RKO (cell line): ENCODE results near the gene ATG14.
"Not testable (repeated sequence)": the region's sequence is repeated elsewhere in the genome, so short reads cannot be mapped to it uniquely, and the experiment has no call there.

Experiments used
- DNase-seq: peaks from one replicate; pipeline ENCODE4 v3.0.0-alpha.2; 2016; ENCODE audit warnings: low spot score

Gene ATG14, protein sequence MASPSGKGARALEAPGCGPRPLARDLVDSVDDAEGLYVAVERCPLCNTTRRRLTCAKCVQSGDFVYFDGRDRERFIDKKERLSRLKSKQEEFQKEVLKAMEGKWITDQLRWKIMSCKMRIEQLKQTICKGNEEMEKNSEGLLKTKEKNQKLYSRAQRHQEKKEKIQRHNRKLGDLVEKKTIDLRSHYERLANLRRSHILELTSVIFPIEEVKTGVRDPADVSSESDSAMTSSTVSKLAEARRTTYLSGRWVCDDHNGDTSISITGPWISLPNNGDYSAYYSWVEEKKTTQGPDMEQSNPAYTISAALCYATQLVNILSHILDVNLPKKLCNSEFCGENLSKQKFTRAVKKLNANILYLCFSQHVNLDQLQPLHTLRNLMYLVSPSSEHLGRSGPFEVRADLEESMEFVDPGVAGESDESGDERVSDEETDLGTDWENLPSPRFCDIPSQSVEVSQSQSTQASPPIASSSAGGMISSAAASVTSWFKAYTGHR

DNA sequence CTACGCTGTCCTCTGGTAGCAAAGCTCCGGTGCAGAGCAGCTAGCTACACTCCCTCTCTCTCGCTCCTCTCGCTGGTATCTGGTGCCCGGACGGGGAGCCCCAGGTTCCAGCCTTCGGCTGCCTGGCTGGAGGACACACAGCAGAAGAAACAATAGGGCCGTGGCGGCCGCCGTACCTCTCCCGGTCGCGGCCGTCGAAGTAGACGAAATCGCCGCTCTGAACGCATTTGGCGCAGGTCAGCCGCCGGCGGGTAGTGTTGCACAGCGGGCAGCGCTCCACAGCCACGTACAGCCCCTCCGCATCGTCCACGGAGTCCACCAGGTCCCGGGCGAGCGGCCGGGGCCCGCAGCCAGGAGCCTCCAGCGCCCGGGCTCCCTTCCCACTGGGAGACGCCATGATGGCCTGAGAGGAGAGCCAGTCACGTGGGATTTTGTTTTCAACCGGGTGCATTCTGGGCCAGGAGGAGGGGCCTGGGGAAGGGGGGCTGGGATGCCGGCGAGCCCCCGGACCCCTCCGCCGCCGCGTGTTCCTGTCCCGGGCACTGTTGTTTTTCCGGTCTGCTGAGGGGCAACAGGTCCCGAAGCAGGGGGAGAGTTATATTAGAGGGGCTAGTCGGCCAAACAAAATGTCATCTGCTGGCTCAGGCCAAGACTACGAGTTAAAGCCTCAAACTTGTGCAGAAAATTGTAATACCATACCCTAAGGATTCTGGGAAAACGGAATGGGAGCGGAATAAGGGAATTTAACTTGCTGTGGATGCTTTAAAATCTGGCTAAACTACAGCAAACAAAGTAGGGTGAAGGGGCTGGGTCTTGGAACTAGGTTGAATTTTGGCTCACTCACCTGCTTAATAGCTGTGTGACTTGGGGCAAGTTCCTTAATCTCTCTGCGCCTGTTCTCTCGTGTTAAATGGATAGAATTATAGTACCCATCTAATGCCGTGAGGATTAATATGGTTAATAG lies at the start of gene ATG14:
ATG14 (minus strand) TSS at position 405 of the 964 bp plus-strand sequence; CDS start at position 397, 8 bp downstream.
- peak; percentile 88 for DNase-seq

DNA sequence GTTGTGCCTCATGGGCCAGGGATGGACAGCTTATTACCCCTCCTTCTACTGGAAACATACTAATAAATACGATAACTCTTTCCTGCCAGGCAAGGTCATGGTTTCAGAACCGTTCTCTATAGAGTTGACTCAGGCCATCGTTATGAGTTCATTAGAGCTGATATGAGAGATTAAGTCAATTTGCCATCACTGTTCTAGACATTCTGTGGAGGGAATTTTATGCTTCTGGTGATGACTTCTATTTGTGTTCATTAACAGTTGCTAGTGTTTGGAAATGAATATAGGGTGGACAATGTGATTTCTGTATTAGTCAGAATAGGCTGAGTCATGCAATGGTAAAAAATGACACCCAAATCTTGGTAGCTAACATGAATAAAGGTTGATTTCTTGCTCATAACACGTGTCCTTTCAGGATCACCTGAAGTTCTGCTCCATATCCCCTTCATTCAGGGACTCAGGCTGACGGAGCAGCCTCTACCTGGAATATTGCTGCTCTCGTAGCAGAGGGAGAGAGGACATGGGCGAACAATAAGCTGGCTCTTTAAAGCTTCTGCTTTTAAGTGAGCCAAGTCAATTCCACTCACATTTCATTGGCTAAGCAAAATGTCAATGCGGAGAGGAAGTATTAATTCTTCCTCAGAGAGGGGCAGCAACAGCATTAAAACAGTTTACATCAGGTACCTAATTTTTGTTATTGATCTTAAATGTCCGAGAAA lies 47.3 kb upstream of the ATG14 start:
- peak; percentile 70 for DNase-seq

DNA sequence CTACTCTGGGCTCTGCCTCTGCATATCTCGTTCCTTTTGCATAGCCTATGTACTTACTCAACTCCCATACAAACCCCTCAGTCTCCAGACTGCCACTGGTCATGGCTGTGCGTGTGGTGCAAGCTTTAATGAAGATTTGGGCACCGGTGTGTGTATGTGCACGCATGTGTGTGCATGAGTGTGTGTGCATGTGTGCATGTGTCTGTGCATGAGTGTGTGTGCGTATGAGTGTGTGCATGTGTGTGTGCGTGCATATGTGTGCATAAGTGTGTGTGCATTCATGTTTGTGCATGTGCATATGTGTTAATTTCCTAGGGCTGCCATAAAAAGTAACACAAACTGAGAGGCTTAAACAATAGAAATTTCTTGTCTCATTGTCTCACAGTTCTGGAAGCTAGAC lies 45.9 kb upstream of the ATG14 start:
- no peak for DNase-seq

DNA sequence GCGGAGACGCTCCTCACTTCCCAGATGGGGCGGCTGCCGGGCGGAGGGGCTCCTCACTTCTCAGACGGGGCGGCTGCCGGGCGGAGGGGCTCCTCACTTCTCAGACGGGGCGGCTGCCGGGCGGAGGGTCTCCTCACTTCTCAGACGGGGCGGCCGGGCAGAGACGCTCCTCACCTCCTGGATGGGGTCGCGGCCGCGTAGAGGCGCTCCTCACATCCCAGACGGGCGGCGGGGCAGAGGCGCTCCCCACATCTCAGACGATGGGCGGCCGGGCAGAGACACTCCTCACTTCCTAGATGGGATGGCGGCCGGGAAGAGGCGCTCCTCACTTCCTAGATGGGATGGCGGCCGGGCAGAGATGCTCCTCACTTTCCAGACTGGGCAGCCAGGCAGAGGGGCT lies 44.8 kb upstream of the ATG14 start:
- DNase-seq: not testable (repeated sequence)

DNA sequence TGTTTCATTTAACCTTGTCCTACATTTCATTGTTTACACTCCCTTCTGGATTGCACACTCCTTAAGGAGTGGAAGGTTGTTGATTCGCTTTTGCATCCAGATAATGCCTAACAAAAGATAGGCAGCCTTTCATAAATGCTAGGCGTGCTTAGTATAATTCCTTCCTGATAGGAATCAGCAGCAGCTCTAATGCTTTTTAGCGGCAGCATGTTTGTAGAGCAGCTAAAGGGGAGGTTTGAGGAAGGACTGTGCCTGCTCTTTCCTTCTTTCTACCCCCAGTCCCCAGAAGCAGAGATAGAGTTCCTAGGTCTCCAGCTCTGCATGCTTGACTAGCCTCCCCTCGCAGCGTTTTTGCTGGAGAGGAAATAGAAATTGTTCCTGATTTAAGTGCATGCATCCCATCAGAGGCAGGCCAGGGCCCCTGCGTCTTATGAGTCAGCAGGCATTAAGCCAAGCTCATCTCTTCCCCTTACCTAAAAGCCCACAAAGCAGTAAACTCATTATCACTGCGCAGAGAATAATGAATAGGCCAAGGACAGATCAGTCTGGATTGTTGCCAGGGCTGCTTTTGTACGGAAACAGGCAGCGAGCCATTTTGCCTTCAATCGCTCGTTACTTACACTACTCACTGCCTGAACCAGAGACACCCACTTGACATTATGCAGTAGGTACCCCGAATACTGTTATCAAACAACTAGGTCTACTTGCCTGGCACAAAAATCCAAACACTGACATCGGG lies 42.8 kb upstream of the ATG14 start:
- DNase-seq: peak; percentile 19

DNA sequence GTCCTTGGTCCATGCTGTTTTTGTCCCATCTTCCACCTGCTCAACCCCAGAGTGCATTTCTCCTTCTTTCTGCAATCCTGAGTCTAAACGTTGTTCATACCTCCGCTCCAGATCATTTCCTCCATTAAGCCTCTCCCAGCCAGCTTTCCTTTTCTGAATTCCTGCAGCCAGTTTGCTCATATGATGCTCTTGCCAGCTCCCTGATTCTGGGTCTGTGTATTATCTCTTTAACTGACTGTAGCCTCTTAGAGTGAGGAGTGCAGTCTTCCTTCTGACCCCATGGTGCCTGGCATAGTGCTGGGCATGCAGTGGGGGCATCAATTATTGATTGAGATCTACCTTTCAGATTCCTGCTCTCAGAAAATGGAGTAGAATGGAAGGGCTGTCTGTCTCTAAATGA lies 40.3 kb upstream of the ATG14 start:
- no peak for DNase-seq

DNA sequence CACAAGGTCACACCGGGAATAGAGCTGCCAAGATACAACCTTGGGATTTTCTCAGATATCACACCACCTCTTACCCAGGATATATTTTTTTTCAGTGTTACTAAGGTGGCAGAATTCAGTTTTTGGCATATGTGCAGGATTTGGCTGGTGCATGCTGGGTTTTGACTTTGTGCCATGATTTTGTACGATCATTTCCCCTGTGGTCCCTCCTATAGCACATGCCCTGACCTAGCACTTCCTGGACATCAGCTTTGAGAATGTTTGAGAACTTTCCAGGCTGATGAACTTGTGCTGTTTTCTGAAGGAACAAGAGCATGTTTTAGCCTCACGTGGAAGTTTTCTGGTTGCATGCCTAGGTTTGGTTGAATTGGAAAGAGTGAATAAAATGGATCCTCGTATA lies 39.8 kb upstream of the ATG14 start:
- DNase-seq: no peak

DNA sequence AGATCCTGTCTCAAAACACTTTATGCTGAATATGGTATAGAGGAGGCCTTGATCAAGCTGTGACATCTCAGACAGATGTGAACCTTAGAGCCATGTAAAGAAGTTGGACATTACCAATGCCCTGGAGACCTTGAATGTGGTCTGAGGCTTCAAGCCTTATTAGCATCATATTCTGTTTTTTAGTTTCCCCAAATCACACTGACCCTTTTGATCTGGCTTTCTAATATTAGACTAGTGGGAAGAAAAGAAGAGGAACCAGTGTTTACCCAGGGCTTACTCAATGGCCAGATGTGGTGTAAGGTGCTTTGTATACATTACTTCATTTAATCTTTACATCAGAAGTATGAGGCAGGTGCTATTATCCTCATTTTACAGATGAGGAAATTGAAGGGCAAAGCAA lies 39.4 kb upstream of the ATG14 start:
- DNase-seq: no peak

DNA sequence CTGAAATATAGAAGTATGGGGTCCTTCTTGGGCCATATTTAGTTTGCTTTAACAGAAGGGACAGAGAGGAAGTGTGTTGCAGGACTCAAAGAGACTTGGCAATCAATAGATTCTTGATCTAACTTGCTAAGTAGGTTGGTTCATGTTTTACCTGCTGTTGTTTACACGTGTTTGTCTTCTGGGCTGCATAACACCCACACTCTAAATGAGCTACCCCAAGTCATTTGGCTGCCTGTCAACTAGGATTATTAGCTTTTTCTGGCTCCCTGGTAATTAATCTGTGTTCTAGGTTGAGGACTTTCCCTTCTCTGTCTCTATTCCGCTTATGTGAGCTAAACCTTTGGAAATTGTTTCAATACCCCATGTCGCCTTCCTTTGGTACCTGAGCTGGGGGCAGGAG lies 38.9 kb upstream of the ATG14 start:
- DNase-seq: no peak

DNA sequence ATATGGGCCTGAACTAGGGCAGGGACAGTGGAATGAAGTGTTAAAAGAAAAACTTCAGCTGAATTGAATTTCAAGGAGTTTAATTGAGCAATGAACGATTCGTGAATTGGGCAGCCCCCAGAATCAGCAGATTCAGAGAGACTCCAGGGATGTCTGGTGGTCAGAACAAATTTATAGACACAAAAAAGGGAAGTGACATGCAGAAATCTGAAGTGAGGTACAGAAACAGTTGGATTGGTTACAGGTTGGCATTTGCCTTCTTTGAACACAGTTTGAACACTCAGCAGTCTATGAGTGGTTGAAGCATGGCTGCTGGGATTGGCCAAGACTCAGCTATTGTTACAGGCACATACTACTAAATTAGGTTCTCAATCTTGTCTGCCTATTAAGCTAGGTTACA lies 38.5 kb upstream of the ATG14 start:
- no peak for DNase-seq

DNA sequence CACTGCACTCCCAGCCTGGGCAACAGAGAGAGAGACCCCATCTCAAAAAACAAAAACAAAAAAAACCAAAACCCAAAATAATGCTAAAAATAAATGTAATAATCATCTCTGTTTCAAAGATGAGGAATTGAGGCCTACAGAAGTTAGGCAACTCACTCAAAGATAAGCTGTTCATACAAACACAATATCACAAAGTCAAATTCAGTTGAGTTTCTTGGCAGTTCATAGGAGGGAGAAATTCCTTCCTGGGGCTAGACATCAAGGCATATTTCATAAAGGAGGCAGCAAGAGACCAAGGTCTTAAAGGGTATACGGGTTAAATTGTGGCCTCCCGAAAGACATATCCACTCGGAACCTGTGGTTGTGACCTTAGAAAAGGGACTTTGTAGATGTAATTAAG lies 37.5 kb upstream of the ATG14 start:
- DNase-seq: no peak

DNA sequence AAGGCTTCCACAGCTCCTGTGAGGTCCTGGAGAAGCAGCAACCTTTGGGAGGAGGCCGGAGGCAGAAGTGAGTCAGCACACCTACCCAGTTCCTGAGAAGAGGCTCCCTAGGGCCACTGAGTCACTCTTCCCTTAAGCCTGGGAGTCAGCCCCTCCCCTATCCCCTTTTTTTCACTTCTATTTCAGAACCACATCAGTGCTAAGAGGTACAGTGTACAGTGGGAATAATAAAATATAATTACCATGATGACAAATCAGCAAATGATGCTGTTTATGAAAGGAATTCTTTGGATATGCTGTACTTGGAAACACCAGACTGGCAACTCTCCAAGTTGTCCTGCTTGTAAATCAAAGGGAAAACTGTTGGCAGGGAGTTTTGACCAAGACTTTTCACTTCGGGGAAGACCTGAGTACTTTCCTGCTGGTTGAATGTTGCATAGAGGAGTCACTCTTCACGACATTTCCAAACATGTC lies 36.5 kb upstream of the ATG14 start:
- DNase-seq: peak; percentile 58

DNA sequence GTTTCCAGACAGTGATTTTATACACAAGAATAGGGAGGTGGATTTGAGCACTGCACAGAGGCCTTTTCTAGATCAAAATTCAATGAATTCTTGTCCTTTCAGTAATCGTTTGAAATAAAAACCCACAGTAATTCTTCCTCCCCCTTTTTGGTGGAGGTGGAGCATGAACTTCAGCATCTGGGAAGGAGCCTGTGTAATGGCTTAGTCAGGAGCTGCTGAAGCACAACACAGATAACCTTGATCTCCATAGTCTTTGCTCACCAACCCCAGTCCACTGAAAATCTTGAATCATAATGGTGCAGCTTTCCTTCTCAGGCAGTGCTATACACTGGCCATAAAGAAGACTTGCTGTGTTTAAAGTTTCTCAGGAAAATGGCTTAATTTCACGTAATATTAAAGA lies 35.2 kb upstream of the ATG14 start:
- DNase-seq: peak; percentile 64

DNA sequence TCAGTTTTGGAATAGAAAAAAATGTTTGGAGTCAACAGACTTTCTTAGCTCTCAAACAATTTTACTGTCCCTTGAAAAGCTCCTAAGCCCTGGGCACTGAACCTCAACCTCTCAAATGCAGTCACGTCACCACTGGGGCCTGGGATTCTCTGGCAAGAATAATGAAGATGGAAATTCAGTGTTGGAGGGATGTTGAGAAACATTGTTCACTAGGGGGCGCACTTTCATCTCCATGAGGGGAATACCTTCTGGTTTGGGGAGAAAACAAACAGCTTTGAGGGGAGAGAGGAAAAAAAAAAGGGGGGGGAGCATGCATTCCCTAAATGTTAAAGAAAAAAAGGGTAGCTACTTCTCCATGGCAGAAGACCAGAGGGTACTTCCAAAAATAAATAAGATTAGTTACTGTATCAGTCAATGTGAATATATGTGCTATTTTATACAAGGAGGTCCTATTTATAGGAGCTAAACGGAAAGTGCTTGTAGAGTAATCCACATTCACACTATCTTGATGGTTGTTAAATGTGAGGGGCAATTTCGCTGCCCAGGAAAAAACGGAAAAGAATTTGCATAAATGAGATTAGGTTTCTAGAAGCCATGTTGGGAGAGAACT lies 34.6 kb upstream of the ATG14 start:
- DNase-seq: peak; percentile 65

DNA sequence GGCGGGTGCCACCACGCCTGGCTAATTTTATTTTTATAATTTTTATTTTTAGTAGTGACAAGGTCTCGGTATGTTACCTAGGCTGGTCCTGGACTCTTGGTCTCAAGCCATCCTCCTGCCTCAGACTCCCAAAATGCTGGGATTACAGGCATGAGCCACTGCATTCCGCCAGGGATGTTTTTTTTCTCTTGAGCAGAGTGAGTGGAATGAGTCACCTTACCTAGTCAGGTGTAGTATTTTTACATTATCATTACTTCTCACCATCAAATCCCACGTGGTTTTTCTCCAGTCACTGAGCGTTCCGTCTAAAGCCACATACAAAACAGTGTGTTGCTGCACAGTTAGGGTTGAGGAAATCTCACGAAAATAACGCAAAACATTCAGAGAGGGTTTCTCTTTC lies 29.7 kb upstream of the ATG14 start:
- no peak for DNase-seq

DNA sequence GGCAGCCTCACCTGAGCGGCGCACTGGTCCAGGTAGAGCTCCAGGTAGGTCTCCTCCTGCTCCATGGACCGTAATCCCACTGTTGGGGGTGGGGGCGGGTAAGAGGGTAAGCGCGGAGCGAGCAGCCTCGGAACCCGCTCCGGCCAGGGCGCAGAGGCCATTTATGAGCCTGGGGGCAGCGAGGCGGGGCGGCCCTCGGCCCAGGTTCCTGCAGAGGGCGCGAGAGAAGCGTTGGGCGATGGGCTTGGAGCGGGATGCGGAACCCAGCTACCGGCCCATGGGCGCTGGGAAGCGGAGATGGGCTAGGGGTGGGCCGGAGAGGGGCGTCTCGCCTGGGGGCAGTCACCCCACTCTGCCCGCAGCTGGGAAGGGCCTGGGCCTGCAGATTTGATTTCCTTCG lies 28.8 kb upstream of the ATG14 start, which contains the start of gene TBPL2:
TBPL2 (minus strand) TSS at position 232 of the 400 bp plus-strand sequence; CDS start at position 65, 167 bp downstream.
- no peak for DNase-seq

DNA sequence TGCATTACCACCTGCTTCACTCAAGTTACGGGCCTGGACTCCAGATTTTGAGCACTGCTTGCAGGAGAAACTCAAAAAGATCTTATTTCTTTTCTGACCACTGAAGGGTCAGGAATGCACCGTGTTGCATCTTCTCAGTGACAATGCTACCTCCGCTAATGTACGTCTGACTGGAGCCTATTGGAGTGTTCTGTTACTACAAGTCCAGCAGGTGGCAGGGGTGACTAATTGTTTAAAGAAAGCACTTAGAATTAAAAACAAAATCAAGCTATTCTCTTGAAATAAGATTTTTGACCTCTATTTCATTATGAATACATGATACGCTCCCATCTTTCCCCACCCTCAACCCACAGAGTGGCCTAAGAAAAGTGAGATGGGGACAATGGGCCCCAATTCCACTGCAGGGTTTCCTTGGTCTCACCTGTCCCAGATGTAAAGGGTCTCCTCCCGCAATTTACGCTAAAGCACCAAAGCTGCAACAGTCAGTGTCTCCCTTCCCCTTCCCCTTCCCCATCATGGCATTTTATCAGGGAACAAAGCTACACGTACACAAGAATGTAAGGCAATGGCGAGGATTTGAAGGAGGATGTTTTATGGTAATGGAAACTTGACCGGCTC lies 26.5 kb upstream of the ATG14 start:
- peak; percentile 70 for DNase-seq

DNA sequence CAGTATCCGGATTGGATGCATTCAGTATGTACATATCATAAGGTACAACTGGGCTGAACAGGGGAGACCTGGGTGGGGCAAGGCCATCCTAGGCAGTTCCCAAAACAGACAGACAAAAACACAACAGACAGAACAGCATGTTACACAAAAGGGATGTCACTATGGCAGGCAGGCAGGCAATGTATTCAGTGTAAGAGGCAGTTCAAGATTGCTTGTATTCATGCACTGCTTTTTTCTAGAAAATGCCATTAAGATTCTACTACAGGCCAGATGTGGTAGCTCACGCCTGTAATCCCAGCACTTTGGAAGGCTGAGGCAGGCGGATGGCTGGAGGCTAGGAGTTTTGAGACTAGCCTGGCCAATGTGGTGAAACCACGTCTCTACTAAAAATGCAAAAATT lies 25.3 kb upstream of the ATG14 start:
- no peak for DNase-seq

DNA sequence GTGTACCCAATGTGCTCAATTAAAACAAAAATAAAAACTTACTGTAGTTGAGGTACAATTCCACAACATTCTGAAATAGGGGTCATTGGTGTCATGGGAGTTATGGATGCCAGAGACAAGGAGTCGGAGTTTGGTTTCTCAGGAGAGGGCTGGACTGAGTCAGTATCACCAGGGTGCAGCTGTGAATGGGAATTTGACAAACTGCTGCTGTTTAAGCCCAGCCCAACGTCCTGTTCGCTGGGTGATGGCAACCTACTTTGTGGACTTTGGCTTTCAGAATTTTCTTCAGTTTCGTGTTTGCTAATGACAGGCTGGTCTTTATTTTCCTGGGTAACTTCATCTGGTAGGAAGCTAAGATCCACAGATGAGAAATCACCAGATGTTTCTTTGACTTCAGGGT lies 24.9 kb upstream of the ATG14 start:
- no peak for DNase-seq

DNA sequence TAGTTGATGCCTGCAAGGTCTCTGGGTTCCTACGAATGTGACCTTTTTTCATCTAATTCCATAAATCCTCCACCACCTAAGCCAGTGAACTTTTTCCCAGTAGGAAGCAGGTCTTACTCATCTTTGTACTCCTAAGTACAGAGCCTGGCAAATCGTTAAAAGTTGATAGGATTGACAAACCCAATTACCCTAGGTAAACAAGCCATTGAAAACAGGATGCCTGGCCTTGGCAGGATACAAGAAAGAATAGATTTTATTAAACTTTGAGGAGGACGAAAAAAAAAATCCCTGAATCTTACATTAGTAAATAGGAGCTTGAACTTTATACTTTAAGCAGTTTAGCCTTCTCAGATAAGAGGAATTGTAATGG lies 23.2 kb upstream of the ATG14 start:
- DNase-seq: no peak
